ENCODE data around the gene CEP162.

CEP162 gene

GRCh38 chr6:84227434-84228197 lies at the start of gene CEP162 (continued):
- TF ChIP-seq ZNF488 (tag by site-specific recombination; IDR thresholded peaks at IDR 0.05) = no peak
- no peak for TF ChIP-seq ZNF585B (tag by site-specific recombination; IDR thresholded peaks at IDR 0.05)
- no peak; the same call in 1 of the 2 replicates for TF ChIP-seq GLI2 (tag by site-specific recombination; IDR thresholded peaks at IDR 0.05; ENCODE audit: borderline replicate concordance, low read depth)
- TF ChIP-seq KLF10 (tag by site-specific recombination; IDR thresholded peaks at IDR 0.05) = peak; percentile 47; the same call in 1 of the 2 replicates
- TF ChIP-seq ZBTB21 (tag by site-specific recombination; IDR thresholded peaks at IDR 0.05) = no peak; the same call in none of the 2 replicates
- no peak for TF ChIP-seq TSHZ1 (tag by site-specific recombination; IDR thresholded peaks at IDR 0.05; ENCODE audit: borderline replicate concordance)
- 0 out of 2 replicates have a peak, but pooled peaks have one; percentile 51 for TF ChIP-seq YY1 (tag by site-specific recombination; IDR thresholded peaks at IDR 0.05)
- no peak; the same call in 1 of the 2 replicates for TF ChIP-seq REPIN1 (tag by site-specific recombination; IDR thresholded peaks at IDR 0.05; ENCODE audit: low read depth)
- TF ChIP-seq KLF8 (tag by site-specific recombination; IDR thresholded peaks at IDR 0.05) = peak; percentile 64; the same call in 1 of the 2 replicates
- TF ChIP-seq SP3 (tag by site-specific recombination; IDR thresholded peaks at IDR 0.05) = peak; percentile 74
- TF ChIP-seq ZNF146 (tag by site-specific recombination; IDR thresholded peaks at IDR 0.05) = no peak
- TF ChIP-seq MZF1 (tag by site-specific recombination; IDR thresholded peaks at IDR 0.05; ENCODE audit: borderline replicate concordance) = peak; percentile 48; the same call in 1 of the 2 replicates
- no peak for TF ChIP-seq TCF7L2 (IDR thresholded peaks at IDR 0.05; ENCODE audit: borderline replicate concordance, low read depth, low read length)
- no peak for TF ChIP-seq PRDM1 (tag by site-specific recombination; IDR thresholded peaks at IDR 0.05)
- peak; percentile 64; the same call in 1 of the 2 replicates for TF ChIP-seq ZBTB11 (tag by site-specific recombination; conservative IDR thresholded peaks at IDR 0.05; ENCODE audit: low read depth)
- TF ChIP-seq ZNF274 (IDR thresholded peaks at IDR 0.05; ENCODE audit: low read length) = no peak
- no peak for TF ChIP-seq ZNF274 (tag by site-specific recombination; IDR thresholded peaks at IDR 0.05; ENCODE audit: borderline replicate concordance)
- no peak for TF ChIP-seq ZNF37A (tag by site-specific recombination; IDR thresholded peaks at IDR 0.05)
- no peak for TF ChIP-seq ZNF19 (tag by site-specific recombination; IDR thresholded peaks at IDR 0.05; ENCODE audit: low read depth)
- TF ChIP-seq ZNF140 (tag by site-specific recombination; IDR thresholded peaks at IDR 0.05) = no peak
- no peak for TF ChIP-seq ZNF777 (tag by site-specific recombination; IDR thresholded peaks at IDR 0.05; ENCODE audit: borderline replicate concordance)
- TF ChIP-seq, protein P1, sequence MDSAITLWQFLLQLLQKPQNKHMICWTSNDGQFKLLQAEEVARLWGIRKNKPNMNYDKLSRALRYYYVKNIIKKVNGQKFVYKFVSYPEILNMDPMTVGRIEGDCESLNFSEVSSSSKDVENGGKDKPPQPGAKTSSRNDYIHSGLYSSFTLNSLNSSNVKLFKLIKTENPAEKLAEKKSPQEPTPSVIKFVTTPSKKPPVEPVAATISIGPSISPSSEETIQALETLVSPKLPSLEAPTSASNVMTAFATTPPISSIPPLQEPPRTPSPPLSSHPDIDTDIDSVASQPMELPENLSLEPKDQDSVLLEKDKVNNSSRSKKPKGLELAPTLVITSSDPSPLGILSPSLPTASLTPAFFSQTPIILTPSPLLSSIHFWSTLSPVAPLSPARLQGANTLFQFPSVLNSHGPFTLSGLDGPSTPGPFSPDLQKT (IDR thresholded peaks at IDR 0.05; ENCODE audit: borderline replicate concordance, low read depth, low read length) = no peak
- TF ChIP-seq ZXDB (tag by site-specific recombination; IDR thresholded peaks at IDR 0.05) = peak; percentile 98
- no peak for TF ChIP-seq RBAK (tag by site-specific recombination; IDR thresholded peaks at IDR 0.05)
- peak; percentile 52; the same call in 1 of the 2 replicates for TF ChIP-seq KLF9 (tag by site-specific recombination; IDR thresholded peaks at IDR 0.05; ENCODE audit: low read depth)
- TF ChIP-seq, protein P2, sequence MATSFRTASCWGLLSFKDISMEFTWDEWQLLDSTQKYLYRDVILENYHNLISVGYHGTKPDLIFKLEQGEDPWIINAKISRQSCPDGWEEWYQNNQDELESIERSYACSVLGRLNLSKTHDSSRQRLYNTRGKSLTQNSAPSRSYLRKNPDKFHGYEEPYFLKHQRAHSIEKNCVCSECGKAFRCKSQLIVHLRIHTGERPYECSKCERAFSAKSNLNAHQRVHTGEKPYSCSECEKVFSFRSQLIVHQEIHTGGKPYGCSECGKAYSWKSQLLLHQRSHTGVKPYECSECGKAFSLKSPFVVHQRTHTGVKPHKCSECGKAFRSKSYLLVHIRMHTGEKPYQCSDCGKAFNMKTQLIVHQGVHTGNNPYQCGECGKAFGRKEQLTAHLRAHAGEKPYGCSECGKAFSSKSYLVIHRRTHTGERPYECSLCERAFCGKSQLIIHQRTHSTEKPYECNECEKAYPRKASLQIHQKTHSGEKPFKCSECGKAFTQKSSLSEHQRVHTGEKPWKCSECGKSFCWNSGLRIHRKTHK (tag by site-specific recombination; IDR thresholded peaks at IDR 0.05) = no peak
- no peak for TF ChIP-seq ZNF768 (tag by site-specific recombination; IDR thresholded peaks at IDR 0.05)
- no peak for TF ChIP-seq ZNF530 (tag by site-specific recombination; IDR thresholded peaks at IDR 0.05; ENCODE audit: low read depth)

Data from HEK293 (cell line).